ENCODE results near the gene HSPB2. TPM values are rescaled to one million over a fixed set of nuclear protein-coding genes. Genes with fewer than 3 reads are reported as not detected.
"Not testable (repeated sequence)": the region's sequence is repeated elsewhere in the genome, so short reads cannot be mapped to it uniquely, and the experiment has no call there.

Gene HSPB2
- total RNA-seq, 1 donor from 2014 or later, result not detected

- DNase-seq (ENCODE audit: low read depth in 2 of 2), result peak in 1 of 2 donors; percentile 50
These were observed 1.5 kb downstream of the HSPB2 start for GRCh38 chr11:111913997-111914396.

GRCh38 chr11:111916768-111917167 lies 4.2 kb downstream of the HSPB2 start:
- DNase-seq (ENCODE audit: low read depth in 2 of 2), result no peak

- no peak for DNase-seq (ENCODE audit: low read depth in 2 of 2)
These were observed 4.8 kb downstream of the HSPB2 start for GRCh38 chr11:111917312-111917711.

- DNase-seq (ENCODE audit: low read depth in 2 of 2), result no peak
These were observed 5.3 kb downstream of the HSPB2 start for GRCh38 chr11:111917788-111918187.

- DNase-seq (ENCODE audit: low read depth in 2 of 2), result peak in 1 of 2 donors; percentile 81
These were observed 6.1 kb downstream of the HSPB2 start, which contains the start of gene C11orf52 for GRCh38 chr11:111918390-111919256. Gene C11orf52 (plus strand): TSS chr11:111918913. CDS start chr11:111918973, 60 bp downstream.

GRCh38 chr11:111920908-111921307 lies 8.4 kb downstream of the HSPB2 start:
- DNase-seq (ENCODE audit: low read depth in 2 of 2), result no peak

- DNase-seq (ENCODE audit: low read depth in 2 of 2), result no peak
These were observed 9.2 kb downstream of the HSPB2 start for GRCh38 chr11:111921541-111922230.

- peak in 1 of 2 donors; percentile 41 for DNase-seq (ENCODE audit: low read depth in 2 of 2)
These were observed 10.3 kb downstream of the HSPB2 start for GRCh38 chr11:111922803-111923202.

- DNase-seq (ENCODE audit: low read depth in 2 of 2), result peak in 1 of 2 donors; percentile 40
These were observed 10.8 kb downstream of the HSPB2 start for GRCh38 chr11:111923351-111923788.

- no peak for DNase-seq (ENCODE audit: low read depth in 2 of 2)
These were observed 11.4 kb downstream of the HSPB2 start for GRCh38 chr11:111923951-111924350.

GRCh38 chr11:111925953-111926352 lies 13.4 kb downstream of the HSPB2 start:
- no peak for DNase-seq (ENCODE audit: low read depth in 2 of 2)

- peak; percentile 86 to 98 for DNase-seq (ENCODE audit: low read depth in 2 of 2)
These were observed 14.2 kb downstream of the HSPB2 start for GRCh38 chr11:111926505-111927391.

- no peak for DNase-seq (ENCODE audit: low read depth in 2 of 2)
These were observed 17.9 kb downstream of the HSPB2 start for GRCh38 chr11:111930472-111930871.

- DNase-seq (ENCODE audit: low read depth in 2 of 2), result no peak
These were observed 20.0 kb downstream of the HSPB2 start for GRCh38 chr11:111932611-111932950.

- not testable (repeated sequence) for DNase-seq (ENCODE audit: low read depth in 2 of 2)
These were observed 20.6 kb downstream of the HSPB2 start for GRCh38 chr11:111933176-111933575.

GRCh38 chr11:111933872-111934271 lies 21.3 kb downstream of the HSPB2 start:
- DNase-seq (ENCODE audit: low read depth in 2 of 2), result no peak

- DNase-seq (ENCODE audit: low read depth in 2 of 2), result no peak
These were observed 21.8 kb downstream of the HSPB2 start for GRCh38 chr11:111934306-111934705.

GRCh38 chr11:111935317-111936039 lies 22.9 kb downstream of the HSPB2 start:
- DNase-seq (ENCODE audit: low read depth in 2 of 2), result no peak

- no peak for DNase-seq (ENCODE audit: low read depth in 2 of 2)
These were observed 23.6 kb downstream of the HSPB2 start for GRCh38 chr11:111936040-111936540.

- DNase-seq (ENCODE audit: low read depth in 2 of 2), result no peak
These were observed 24.9 kb downstream of the HSPB2 start for GRCh38 chr11:111937461-111937769.

- DNase-seq (ENCODE audit: low read depth in 2 of 2), result no peak
These were observed 25.3 kb downstream of the HSPB2 start for GRCh38 chr11:111937844-111938243.

Data from dermis microvascular lymphatic vessel endothelial cell (primary cell).